Activated CD4-positive, alpha-beta T cell treated with anti-CD3 and anti-CD28 coated beads for 4 hours (primary cell): ENCODE results near the gene ANKRD24.
A peak's percentile ranks its signal among the peaks of the same experiment; 100 is the strongest.
"Not testable (repeated sequence)": the region's sequence is repeated elsewhere in the genome, so short reads cannot be mapped to it uniquely, and the experiment has no call there.

Experiments
- DNase-seq, 2 donors: peaks; one replicate each; pipeline ENCODE4 v3.0.0-alpha.2; 2020

ANKRD24 gene

GRCh38 chr19:4174213-4174894 is 8.1 kb upstream of the ANKRD24 start:
- DNase-seq = no peak

- no peak for DNase-seq
Measured at GRCh38 chr19:4174895-4175668, 7.4 kb upstream of the ANKRD24 start.

DNA sequence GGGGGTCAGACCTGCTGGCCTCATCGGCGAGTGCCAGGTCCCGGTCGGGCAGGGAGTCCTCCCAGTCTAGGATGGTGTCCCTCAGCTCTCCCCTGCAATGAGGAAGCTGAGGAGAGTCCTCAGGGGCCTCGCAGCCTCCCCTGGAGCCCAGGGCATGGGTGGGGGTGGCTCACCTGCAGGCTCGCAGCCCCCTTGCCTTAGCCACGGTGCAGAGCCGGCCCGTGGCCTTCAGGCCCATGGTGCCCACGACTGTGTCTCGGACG is 6.9 kb upstream of the ANKRD24 start:
- no peak for DNase-seq

DNA sequence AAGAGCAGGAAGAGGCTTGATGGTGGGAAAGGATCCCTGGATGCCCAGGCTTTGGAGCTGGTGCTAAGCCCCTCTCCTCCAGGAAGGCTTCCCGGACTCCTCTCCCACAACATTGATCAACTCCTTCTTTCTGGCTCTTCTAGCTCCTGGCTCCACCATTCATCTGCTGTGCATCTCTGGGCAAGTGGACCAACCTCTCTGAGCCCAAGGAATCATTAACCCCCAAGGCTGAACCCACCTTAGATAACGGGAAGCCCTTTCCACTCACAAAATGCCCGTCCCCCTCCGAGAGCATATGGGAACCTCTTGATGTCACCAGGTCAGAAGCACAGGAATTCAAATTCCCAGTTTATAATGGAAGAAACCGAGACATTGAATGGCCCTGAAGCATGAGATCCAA is 5.3 kb upstream of the ANKRD24 start:
- DNase-seq = no peak

DNA sequence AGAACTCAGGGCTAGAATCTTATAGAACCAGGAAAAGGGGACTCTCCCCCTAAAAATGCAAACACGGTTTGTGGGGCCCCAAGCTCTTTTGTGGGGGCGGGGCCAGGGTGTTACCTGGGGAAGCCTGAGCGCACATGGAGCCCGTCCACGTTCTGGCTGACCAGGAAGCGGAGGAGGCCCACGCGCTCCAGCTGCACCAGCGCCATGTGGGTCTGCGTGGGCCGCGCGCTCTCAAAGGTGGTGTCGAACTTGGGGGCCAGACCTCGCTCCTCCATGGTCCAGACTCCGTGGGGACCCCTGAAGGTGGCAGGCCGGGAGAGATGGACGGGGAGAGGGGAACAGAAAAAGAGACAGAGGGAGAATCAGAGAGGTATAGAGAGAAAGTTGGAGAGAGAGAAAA is 3.5 kb upstream of the ANKRD24 start:
- DNase-seq = no peak

GRCh38 chr19:4181053-4181508 is 1.4 kb upstream of the ANKRD24 start:
- no peak for DNase-seq

GRCh38 chr19:4183967-4184717 is 1.7 kb downstream of the ANKRD24 start:
- DNase-seq = no peak

DNA sequence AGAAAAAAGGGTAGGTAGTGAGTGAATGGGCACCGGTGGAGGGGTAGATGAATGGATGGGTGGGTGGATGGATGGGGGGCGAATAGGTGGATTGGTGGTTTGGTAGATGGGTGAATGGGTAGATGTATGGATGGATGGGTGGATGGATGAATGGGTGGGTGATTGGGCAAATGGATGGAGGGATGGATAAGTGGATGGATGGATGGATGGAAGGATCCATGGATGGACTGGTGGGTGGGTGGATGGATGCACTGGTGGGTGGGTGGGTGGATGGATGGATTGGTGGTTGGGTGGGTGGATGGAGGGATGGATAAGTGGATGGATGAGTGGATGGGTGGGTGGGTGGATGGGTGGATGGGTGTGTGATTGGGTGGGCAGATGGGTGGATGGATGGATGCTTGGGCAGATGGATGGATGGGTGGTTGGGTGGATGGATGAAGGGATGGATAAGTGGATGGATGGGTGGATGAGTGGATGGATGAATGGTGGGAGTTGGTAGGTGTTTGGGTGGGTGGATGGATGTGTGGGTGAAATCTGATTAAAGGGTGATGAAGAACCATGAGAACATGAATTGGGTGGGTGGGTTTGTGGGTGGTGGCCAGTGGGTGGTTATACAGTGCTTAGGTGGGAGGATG is 2.3 kb downstream of the ANKRD24 start:
- no peak for DNase-seq

- no peak for DNase-seq
Measured at GRCh38 chr19:4185413-4186086, 3.1 kb downstream of the ANKRD24 start.

DNA sequence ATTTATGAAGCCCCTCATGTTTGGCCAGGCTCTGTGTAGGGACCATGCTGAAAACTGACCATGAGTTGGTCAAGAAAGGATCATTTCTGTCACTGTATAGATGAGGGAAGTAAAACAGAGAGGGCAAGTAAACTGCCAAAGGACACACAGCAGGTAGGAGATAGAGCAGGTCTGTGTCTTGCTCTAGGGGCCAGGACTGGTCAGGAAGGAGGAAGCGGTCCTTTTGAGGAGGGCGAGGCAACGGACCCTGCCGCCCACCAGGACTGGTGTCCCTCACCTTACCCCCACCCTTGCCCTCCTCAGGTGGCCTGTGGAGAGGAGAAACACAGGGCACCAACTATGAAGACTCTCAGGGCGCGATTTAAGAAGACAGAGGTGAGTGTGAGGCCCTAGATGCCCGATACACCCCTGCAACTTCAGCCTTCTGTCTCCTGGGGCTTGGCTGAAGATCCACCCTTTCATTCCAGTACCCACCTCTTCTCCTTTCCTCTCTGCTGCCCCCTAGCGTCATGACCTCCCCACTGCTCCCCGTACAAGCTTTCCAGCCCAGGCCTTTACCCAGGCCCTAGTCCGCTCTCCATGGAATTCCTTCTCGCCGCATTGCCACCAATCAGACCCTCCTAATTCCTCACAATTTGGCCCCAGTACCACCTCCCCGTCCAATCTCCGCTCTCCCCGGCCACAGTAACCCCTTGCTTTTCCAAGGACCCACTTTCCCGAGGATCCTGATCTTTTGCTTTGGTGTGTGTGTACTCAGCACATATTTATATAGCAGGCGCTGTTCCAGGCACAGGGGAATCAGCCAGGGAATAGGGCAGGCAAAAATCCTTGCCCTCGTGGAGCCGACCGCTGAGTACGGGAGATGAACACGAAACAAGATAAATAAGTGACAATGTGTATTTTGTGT is 3.9 kb downstream of the ANKRD24 start:
- peak; percentile 70 to 82 for DNase-seq

DNA sequence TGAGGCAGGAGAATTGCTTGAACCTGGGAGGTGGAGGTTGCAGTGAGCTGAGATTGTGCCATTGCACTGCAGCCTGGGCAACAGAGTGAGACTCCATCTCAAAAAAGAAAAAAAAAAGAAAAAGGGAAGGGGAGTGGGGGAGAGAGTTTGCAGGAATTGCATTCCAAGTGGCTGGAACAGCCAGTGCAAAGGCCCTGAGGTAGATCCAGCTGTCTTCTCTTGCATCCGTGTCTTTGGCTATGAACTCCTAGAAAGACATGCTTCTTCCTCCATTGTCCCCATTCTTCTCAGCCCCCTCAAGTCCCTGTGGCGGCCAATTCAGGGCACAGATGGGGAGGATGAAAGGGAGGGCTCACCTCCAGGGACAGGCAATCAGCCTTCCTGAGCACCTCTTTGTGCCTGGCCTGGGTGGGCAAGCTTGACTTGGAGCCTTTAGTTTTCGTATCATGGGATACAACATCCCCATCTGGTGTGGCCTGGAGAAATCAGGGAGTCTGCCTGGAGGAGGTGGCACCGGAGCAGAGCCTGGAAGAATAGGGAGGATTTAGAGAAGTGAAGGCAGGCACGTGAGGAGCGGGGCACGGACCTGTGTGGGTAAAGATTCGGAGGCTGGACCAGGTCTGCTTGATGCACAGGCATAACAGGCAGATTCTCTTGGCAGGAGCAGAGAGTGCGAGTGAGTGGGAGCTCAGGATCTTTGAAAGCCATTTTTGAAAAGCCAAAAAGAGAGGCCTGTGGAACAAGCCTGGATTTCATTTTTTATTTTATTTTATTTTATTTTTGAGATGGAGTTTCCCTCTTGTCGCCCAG is 5.0 kb downstream of the ANKRD24 start:
- DNase-seq = no peak

- no peak for DNase-seq
Measured at GRCh38 chr19:4189641-4190040, 7.2 kb downstream of the ANKRD24 start.

DNA sequence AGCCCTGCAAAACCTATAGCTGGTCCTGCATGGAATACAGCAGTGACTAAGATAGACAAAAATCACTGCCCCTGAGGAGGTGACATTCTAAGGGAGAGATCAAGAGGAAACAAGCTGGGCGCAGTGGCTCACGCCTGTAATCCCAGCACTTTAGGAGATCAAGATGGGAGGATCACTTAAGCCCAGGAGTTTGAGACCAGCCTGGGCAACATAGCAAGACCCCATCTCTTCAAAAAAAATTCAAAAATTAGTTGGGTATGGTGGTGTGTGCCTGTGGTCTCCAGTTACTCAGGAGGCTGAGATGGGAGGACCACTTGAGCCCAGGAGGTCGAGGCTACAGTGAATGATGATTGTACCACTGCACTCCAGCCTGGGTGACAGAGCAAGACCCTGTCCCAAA is 10.0 kb downstream of the ANKRD24 start:
- DNase-seq = not testable (repeated sequence)

GRCh38 chr19:4194353-4194752 is 11.9 kb downstream of the ANKRD24 start:
- DNase-seq = no peak

- no peak for DNase-seq
Measured at GRCh38 chr19:4196009-4196408, 13.5 kb downstream of the ANKRD24 start.

DNA sequence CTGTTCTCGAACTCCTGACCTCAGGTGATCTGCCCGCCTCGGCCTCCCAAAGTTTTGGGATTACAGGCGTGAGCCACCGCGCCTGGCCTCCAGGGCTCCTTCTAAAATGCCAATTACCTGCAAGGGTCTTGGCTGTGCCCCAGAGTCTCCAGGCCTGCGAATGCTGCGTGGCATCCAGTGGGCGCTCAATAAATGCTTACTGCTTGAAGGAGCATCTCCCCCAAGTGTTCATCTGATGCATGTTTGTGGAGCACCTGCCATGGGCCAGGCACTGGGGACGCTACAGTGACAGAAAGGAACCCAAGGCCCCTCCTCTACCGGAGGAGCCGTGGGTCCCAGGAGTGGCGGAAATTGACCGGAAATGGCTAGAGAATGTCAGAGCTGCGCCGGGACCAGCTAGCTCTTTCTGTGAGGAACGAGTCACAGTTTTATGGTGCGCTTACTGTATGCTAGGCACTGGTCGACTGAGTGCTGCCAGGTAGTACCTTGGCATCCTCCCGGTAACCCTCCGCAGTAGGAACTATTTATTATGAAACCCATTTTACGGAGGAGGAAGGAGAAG is 14.2 kb downstream of the ANKRD24 start:
- DNase-seq = no peak

DNA sequence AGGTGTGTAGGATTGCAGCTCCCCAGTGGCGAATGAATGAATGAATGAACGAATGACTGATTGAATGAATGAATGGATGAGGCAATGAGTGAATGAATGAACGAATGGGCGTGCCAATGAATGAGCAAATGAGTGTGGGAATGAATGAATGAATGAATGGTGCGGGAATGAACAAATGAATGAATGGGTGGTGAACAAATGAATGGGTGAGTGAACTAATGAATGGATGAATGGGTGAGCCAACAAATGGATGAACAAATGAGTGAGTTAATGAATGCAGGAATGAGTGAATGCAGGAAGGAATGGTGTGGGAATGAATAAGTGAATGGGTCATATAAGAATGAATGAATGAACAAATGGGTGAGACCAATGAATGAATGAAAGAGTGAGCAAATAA is 14.7 kb downstream of the ANKRD24 start:
- DNase-seq = no peak

- no peak for DNase-seq
Measured at GRCh38 chr19:4197625-4198466, 15.4 kb downstream of the ANKRD24 start.

DNA sequence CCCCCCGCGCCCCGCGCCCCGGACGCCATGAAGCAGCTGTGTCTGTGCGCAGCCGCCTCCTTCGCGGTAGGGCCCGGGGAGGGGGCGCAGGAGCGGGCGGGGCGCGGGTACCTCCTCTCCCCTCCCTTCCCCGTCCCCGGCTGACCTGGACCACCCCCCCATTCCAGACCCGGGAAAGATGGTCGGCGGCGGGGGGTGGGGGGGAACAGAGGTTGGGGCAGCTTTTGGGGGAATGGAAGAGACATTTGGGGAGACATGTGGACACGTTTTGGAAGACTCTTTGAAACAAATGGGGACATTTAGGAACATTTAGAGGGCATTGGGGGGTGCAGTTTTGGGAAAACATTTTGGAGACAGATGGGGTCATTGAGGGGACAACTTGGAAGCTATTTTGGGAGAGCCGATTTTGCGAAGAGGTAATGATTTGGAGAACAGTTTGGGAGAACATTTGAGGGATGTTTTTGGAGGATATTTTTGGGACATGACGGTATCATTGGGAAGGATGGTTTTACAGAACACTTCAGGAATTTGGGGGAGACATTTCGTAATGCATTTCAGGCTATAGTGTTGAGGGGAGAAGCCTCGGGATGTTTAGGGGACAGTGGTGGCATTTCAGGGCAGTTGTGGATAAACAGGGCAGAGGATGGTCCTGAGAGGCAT is 16.1 kb downstream of the ANKRD24 start:
- no peak for DNase-seq
